GM13977 (cell line): Measurements from ENCODE around the gene ITGA7.

ENCODE experiments used
- DNase-seq: peaks from one replicate; pipeline ENCODE4 v3.0.0; 2012; ENCODE audit warnings: low spot score
- in situ Hi-C: fragments of 300-500 bp; cut with MboI; formaldehyde crosslinking; loops from one replicate; pipeline ENCODE4 v1.12.0; 2022; ENCODE audit warnings: low sequenced_read_pairs, low pct_unique_long_range_greater_than_20kb, mixed read lengths, inconsistent platforms; ENCODE audit not compliant: unreplicated experiment
- TF ChIP-seq, protein P1 (sequence below): IDR thresholded peaks from 2 replicates; pipeline ENCODE4 v1.5.1; 2012; ENCODE audit warnings: mild to moderate bottlenecking, control low read depth; ENCODE audit not compliant: insufficient read depth; ENCODE audit errors: extremely low read depth, missing control alignments

The ITGA7 gene

DNA sequence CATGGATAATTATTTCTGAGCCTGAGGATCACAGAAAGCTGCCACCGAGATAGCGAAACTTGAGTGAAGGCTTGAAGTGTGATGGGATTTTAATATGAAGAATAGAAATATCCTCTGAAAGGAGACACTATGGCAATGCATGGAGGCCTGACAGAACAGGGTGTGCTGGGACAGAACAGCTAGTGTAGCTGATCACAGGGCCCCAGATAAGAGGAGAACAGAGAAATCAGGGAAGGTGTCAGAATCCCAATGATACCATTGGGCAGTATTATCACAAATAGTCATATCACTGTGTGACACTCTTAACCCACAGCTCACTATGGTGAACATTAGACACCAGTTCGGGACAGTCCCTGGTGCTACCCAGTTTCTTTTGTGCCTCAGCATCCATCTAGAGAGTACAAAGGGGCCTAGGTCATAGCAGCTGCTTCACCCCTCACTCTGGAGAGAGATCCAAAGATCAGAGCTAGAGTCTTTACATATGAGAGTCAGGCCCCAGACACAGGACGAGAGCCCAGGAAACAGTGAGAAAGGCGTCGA, 71.5 kb downstream of the ITGA7 start:
- in situ Hi-C loops = loop anchor here (25.0 kb wide), 1 partner anchor 649 kb away; the partner anchor contains the start of gene TESPA1
- TF ChIP-seq, protein P1, sequence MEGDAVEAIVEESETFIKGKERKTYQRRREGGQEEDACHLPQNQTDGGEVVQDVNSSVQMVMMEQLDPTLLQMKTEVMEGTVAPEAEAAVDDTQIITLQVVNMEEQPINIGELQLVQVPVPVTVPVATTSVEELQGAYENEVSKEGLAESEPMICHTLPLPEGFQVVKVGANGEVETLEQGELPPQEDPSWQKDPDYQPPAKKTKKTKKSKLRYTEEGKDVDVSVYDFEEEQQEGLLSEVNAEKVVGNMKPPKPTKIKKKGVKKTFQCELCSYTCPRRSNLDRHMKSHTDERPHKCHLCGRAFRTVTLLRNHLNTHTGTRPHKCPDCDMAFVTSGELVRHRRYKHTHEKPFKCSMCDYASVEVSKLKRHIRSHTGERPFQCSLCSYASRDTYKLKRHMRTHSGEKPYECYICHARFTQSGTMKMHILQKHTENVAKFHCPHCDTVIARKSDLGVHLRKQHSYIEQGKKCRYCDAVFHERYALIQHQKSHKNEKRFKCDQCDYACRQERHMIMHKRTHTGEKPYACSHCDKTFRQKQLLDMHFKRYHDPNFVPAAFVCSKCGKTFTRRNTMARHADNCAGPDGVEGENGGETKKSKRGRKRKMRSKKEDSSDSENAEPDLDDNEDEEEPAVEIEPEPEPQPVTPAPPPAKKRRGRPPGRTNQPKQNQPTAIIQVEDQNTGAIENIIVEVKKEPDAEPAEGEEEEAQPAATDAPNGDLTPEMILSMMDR = no peak
- DNase-seq = no peak
